Stimulated activated CD8-positive, alpha-beta memory T cell treated with anti-CD3 and anti-CD28 coated beads, Interleukin-12 subunit alpha, Interleukin-12 subunit beta, amount 100 ng/mL, for 24 hours (primary cell): ENCODE results near the gene TTK.
"Not testable (repeated sequence)": the region's sequence is repeated elsewhere in the genome, so short reads cannot be mapped to it uniquely, and the experiment has no call there.

ENCODE experiments used
- DNase-seq: peaks from one replicate; pipeline ENCODE4 v3.0.0-alpha.2; 2020; ENCODE audit errors: extremely low read depth

The TTK gene

DNA sequence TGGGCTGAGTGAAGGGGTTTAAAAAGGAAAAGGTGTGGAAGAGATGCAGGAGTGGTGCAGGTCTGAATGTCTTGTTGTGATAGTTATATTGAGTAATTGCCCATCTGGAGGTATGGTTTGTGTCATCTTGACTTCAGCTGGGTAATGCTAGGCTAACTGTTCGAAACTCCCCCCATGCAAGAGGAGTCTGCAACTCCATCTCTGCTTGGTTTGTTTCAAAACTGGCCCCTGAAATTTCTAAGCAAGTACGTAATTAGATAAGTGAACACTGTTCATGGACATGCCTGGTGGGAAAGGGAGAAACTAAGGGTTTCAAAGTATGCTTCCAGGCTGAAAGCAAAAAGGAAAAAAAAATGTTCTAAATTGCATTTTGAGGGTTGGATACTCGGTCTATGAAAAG is 17.1 kb downstream of the TTK start:
- DNase-seq: no peak

DNA sequence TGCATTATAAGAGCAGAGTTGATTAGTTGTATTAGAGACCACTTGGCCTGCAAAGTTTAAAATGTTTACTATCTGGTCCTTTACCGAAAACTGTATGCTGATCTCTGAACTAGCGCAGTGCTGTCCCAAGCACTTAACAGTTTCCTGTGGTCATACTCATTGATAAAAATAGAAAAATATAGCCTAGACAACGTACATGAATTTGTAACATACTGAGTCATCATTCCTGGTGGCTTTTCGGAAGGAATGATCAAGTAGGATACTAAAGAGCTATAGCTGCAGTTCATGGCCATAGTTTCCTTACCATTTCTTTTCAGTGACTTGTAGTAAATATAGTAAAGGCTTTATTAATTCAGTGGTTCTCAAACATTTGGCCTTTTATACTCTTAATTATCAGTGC is 18.4 kb downstream of the TTK start:
- no peak for DNase-seq

DNA sequence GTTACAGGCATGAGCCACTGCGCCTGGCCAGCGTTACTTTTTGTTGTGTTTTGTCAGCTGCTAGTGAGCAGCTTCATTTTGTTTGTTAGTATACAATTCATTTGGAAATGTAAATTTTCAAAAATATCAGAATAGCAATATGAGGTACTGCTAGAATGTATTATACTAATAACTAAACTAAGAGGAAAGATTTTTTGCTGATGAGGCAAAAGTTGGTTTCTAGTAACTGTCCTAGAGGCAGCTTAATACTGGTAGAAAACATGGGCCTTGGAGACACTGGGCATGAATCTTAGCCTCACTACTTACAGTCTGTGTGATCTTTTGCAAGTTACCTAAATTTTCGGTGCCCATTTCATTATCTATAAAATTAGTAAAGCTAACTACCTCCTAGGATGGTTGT is 24.1 kb downstream of the TTK start:
- DNase-seq: no peak

DNA sequence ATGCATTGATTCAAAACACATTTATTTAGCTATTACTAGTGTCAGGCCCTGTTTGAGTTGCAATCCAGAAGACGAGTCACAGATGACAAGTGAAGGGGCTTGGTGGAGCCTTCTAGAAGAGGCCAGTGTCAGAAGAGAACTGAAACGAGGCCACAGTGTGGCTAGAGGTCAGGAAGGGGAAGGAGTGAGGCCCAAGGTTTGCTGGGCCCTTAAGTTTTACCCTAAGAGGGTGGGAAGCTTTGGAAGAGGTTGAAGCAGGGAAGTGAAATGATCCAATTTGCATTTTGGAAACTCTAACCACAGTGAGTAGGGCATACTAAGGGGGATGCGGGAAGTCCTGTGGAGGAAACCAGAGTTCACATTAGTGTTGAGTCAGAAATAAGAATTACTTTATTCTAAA is 25.0 kb downstream of the TTK start:
- DNase-seq: no peak

DNA sequence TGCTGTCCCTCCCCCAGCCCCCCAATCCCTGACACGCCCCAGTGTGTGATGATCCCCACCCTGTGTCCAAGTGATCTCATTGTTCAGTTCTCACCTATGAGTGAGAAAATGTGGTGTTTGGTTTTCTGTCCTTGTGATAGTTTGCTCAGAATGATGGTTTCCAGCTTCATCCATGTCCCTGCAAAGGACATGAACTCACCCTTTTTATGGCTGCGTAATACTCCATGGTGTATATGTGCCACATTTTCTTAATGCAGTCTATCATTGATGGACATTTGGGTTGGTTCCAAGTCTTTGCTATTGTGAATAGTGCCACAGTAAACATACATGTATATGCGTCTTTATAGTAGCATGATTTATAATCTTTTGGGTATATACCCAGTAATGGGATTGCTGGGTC is 43.8 kb downstream of the TTK start:
- DNase-seq: not testable (repeated sequence)

DNA sequence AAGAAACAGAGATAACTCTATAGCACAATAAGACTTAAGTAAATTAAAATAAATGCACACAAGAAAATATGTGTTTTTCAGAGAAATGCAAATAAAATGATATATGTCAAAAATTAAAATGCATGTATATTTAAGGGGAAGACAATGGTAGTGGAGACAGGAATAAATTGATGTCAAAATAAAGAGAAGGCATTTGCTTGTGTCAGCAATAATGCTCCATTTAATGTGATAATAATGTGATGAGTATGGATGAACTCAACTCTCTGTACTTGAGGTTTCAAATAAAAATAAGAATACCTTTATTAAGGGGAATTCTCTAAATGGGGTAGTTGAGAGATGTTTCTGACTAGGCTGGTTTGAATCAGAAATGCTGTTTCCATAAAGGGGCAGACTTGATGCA is 56.3 kb downstream of the TTK start:
- no peak for DNase-seq

DNA sequence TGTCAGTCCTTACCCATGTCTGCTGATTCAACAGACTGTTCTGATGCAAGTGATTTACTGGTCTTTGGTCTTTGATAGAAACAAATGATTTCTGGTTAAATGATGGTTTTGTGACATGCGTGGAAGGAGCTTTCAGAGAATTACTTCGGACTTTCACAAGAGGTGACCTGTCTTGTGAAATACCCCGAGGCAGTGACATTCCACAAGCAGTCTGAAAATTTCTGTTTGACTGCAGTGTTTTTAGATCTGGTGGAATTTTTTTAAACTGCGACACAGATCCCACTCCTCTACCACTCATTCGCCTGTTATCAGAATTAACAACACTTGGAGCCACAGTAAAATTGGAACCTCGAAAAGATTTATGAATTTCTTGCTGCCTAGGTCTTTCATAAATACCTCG is 63.7 kb downstream of the TTK start:
- DNase-seq: not testable (repeated sequence)

DNA sequence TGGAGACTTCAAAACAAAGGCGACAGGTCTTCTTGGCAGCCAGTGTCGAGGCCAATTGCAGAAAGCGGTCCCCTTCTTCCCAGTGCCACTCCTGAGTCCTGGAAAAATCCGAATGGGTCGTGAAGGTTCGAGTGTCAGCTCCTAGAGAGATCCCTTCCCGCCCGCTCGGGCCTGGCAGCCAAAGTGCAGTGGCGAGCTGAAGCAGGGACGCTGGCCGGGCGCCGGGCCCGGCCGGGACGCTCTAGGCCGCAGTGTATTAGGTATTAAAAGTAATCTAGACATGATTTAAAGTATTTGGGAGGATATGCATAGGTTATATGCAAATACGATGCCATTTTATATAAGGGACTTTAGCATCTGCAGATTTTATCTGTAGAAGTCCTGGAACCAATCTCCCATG is 66.0 kb downstream of the TTK start:
- not testable (repeated sequence) for DNase-seq

DNA sequence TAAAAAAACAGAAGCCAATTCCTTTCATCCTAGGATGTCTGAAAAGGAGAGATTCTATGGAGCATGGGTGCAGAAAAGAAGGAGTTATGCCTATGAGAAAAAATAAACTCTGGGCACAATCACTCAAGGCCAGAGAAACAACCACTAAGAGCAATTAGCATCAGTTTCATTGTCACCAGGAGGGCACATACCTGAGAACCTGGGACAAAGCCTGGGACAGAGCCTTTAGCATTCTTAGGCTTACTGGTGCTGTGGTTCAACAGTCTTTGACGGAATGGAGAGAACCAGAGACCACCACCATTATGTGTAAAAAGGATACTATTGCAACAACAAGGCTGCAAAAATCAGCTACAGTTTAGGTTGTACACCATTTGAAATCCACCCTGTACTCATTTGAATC is 72.6 kb downstream of the TTK start:
- no peak for DNase-seq

DNA sequence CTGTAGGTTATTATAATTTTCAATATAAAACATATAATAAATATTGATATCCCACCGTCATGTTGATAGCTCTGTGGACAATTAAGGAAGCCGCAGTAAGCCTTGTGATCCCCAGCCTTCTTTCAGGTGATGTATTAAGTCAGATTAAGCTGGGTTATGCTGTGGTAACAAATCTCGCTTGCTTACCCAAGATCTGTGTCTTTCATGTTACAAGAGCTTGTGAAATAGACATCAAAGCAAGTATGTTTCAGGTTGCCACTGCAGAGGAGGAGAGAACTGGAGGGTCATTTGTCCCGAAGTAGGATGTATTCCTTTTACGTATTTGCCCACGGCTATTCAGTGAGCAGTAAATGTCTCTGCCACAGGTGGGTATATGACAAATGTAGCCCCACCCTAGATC is 84.2 kb downstream of the TTK start:
- DNase-seq: no peak

DNA sequence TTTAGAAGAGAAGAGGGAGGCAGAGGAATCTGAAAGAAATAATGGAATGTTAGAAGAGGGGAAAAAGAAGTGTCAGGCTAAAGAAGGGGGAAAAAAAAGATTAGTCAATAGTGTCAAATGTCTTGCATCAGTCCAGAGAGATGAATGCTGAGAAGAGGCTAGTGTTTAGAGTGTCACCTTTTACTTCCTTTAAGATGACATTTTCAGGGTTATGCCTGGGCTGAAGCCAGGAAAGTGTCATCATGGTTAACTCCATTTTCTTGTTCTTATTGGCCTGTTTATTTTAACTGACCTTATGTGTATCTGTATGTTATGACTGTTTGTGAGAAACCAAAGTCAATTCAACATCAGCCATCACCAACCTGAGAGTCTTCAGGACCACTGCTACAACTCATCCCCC is 87.1 kb downstream of the TTK start:
- no peak for DNase-seq
